GM23338 (cell line): ENCODE measurements around the gene CCDC188.

Source experiments
- CREB1 ChIP-seq: fragments of 250-450 bp; sonication (Bioruptor Pico); IDR thresholded peaks from 2 replicates; pipeline ENCODE4 v1.5.0; 2020; ENCODE audit warnings: low read depth, mild to moderate bottlenecking, moderate library complexity
- EZH2 ChIP-seq: fragments of 200-600 bp; sonication (generic); IDR thresholded peaks from one replicate; pipeline ENCODE4 v1.8.0; 2017; ENCODE audit warnings: antibody characterized with exemption, mild to moderate bottlenecking, low read depth; ENCODE audit not compliant: unreplicated experiment
- EZH2phosphoT487 ChIP-seq: fragments of 200-600 bp; sonication (generic); IDR thresholded peaks from one replicate; pipeline ENCODE4 v1.8.1; 2018; ENCODE audit warnings: antibody characterized with exemption; ENCODE audit not compliant: unreplicated experiment
- JUNB ChIP-seq: IDR thresholded peaks from one replicate; pipeline ENCODE4 v1.6.1; 2016; ENCODE audit warnings: antibody characterized with exemption; ENCODE audit not compliant: unreplicated experiment
- NANOG ChIP-seq: IDR thresholded peaks from 2 replicates; pipeline ENCODE4 v1.6.1; 2016; ENCODE audit warnings: antibody characterized with exemption, borderline replicate concordance
- POLR2AphosphoS5 ChIP-seq: IDR thresholded peaks from 2 replicates; pipeline ENCODE4 v1.6.1; 2016; ENCODE audit warnings: antibody characterized with exemption, low read depth
- STAT1 ChIP-seq: IDR thresholded peaks from one replicate; pipeline ENCODE4 v1.6.1; 2016; ENCODE audit warnings: antibody characterized with exemption; ENCODE audit not compliant: unreplicated experiment
- ZNF331 ChIP-seq: fragments of 250-450 bp; sonication (Bioruptor Pico); IDR thresholded peaks from 2 replicates; pipeline ENCODE4 v1.5.0; 2020; ENCODE audit warnings: low read depth, mild to moderate bottlenecking, moderate library complexity
- TF ChIP-seq, protein P1 (sequence below), 2 experiments: fragments of 200-600 bp in 1 of 2; sonication (generic) in 1 of 2; conservative IDR thresholded peaks; 2 replicates each; pipeline versions ENCODE4 v1.5.1 to v1.6.1; 2016 to 2017; ENCODE audit warnings: antibody characterized with exemption in 2 of 2, low read depth in 2 of 2, mild to moderate bottlenecking in 2 of 2, moderate library complexity in 1 of 2
- TF ChIP-seq, protein P2 (sequence below): IDR thresholded peaks from one replicate; pipeline ENCODE4 v1.6.1; 2018; ENCODE audit warnings: antibody characterized with exemption; ENCODE audit not compliant: unreplicated experiment
- TF ChIP-seq, protein P3 (sequence below): IDR thresholded peaks from 2 replicates; pipeline ENCODE4 v1.6.1; 2016; ENCODE audit warnings: antibody characterized with exemption

GRCh38 chr22:20126284-20127029 lies 24.4 kb downstream of the CCDC188 start:
- TF ChIP-seq, protein P1, sequence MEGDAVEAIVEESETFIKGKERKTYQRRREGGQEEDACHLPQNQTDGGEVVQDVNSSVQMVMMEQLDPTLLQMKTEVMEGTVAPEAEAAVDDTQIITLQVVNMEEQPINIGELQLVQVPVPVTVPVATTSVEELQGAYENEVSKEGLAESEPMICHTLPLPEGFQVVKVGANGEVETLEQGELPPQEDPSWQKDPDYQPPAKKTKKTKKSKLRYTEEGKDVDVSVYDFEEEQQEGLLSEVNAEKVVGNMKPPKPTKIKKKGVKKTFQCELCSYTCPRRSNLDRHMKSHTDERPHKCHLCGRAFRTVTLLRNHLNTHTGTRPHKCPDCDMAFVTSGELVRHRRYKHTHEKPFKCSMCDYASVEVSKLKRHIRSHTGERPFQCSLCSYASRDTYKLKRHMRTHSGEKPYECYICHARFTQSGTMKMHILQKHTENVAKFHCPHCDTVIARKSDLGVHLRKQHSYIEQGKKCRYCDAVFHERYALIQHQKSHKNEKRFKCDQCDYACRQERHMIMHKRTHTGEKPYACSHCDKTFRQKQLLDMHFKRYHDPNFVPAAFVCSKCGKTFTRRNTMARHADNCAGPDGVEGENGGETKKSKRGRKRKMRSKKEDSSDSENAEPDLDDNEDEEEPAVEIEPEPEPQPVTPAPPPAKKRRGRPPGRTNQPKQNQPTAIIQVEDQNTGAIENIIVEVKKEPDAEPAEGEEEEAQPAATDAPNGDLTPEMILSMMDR (conservative IDR thresholded peaks at IDR 0.05; ENCODE audit: low read depth in 2 of 2) = no peak
- TF ChIP-seq POLR2AphosphoS5 (no peak), EZH2 (no peak), JUNB (no peak), EZH2phosphoT487 (no peak), ZNF331 (CRISPR knock-in tag) (no peak), CREB1 (no peak), NANOG (no peak), STAT1 (no peak)
- TF ChIP-seq, protein P2, sequence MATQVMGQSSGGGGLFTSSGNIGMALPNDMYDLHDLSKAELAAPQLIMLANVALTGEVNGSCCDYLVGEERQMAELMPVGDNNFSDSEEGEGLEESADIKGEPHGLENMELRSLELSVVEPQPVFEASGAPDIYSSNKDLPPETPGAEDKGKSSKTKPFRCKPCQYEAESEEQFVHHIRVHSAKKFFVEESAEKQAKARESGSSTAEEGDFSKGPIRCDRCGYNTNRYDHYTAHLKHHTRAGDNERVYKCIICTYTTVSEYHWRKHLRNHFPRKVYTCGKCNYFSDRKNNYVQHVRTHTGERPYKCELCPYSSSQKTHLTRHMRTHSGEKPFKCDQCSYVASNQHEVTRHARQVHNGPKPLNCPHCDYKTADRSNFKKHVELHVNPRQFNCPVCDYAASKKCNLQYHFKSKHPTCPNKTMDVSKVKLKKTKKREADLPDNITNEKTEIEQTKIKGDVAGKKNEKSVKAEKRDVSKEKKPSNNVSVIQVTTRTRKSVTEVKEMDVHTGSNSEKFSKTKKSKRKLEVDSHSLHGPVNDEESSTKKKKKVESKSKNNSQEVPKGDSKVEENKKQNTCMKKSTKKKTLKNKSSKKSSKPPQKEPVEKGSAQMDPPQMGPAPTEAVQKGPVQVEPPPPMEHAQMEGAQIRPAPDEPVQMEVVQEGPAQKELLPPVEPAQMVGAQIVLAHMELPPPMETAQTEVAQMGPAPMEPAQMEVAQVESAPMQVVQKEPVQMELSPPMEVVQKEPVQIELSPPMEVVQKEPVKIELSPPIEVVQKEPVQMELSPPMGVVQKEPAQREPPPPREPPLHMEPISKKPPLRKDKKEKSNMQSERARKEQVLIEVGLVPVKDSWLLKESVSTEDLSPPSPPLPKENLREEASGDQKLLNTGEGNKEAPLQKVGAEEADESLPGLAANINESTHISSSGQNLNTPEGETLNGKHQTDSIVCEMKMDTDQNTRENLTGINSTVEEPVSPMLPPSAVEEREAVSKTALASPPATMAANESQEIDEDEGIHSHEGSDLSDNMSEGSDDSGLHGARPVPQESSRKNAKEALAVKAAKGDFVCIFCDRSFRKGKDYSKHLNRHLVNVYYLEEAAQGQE = no peak
- TF ChIP-seq, protein P3, sequence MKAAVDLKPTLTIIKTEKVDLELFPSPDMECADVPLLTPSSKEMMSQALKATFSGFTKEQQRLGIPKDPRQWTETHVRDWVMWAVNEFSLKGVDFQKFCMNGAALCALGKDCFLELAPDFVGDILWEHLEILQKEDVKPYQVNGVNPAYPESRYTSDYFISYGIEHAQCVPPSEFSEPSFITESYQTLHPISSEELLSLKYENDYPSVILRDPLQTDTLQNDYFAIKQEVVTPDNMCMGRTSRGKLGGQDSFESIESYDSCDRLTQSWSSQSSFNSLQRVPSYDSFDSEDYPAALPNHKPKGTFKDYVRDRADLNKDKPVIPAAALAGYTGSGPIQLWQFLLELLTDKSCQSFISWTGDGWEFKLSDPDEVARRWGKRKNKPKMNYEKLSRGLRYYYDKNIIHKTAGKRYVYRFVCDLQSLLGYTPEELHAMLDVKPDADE = no peak
